ENCODE data around the gene TRIM58.

The TRIM58 gene

GRCh38 chr1:247904122-247904521 lies 47.1 kb downstream of the TRIM58 start:
- Histone ChIP-seq H3K9ac (ENCODE audit: low read length) (no peak overlapping the region), H3K9me3 (ENCODE audit: control insufficient read depth, low read length) (no peaks in the 10 kb centered on the region), H3K4me1 (ENCODE audit: control insufficient read depth, insufficient read depth, low read length) (no peaks in the 10 kb centered on the region), H3K27me3 (ENCODE audit: control insufficient read depth, insufficient read depth, low read length) (no peaks in the 10 kb centered on the region), H3K36me3 (ENCODE audit: control insufficient read depth, insufficient read depth, low read length) (no peaks in the 10 kb centered on the region), H3K4me3 (ENCODE audit: low read length) (no peak overlapping the region)

GRCh38 chr1:247905181-247905580 lies 48.2 kb downstream of the TRIM58 start:
- Histone ChIP-seq H3K36me3 (ENCODE audit: control insufficient read depth, insufficient read depth, low read length) (no peaks in the 10 kb centered on the region), H3K9ac (ENCODE audit: low read length) (no peak overlapping the region), H3K9me3 (ENCODE audit: control insufficient read depth, low read length) (no peaks in the 10 kb centered on the region), H3K27me3 (ENCODE audit: control insufficient read depth, insufficient read depth, low read length) (no peaks in the 10 kb centered on the region), H3K4me1 (ENCODE audit: control insufficient read depth, insufficient read depth, low read length) (no peaks in the 10 kb centered on the region), H3K4me3 (ENCODE audit: low read length) (no peak overlapping the region)

- Histone ChIP-seq H3K4me1 (ENCODE audit: control insufficient read depth, insufficient read depth, low read length) (no peaks in the 10 kb centered on the region), H3K9ac (ENCODE audit: low read length) (no peak overlapping the region), H3K27me3 (ENCODE audit: control insufficient read depth, insufficient read depth, low read length) (no peaks in the 10 kb centered on the region), H3K36me3 (ENCODE audit: control insufficient read depth, insufficient read depth, low read length) (no peaks in the 10 kb centered on the region), H3K4me3 (ENCODE audit: low read length) (no peak overlapping the region), H3K9me3 (ENCODE audit: control insufficient read depth, low read length) (no peaks in the 10 kb centered on the region)
Measured at GRCh38 chr1:247905910-247906503, 49.0 kb downstream of the TRIM58 start.

- no peak overlapping the region for H3K4me3 ChIP-seq (ENCODE audit: low read length)
- no peaks in the 10 kb centered on the region for H3K4me1 ChIP-seq (ENCODE audit: control insufficient read depth, insufficient read depth, low read length)
- no peaks in the 10 kb centered on the region for H3K9me3 ChIP-seq (ENCODE audit: control insufficient read depth, low read length)
- H3K9ac ChIP-seq (ENCODE audit: low read length) = no peak overlapping the region
- no peaks in the 10 kb centered on the region for H3K36me3 ChIP-seq (ENCODE audit: control insufficient read depth, insufficient read depth, low read length)
- H3K27me3 ChIP-seq (ENCODE audit: control insufficient read depth, insufficient read depth, low read length) = no peaks in the 10 kb centered on the region
Measured at GRCh38 chr1:247906504-247907047, 49.6 kb downstream of the TRIM58 start.

- H3K36me3 ChIP-seq (ENCODE audit: control insufficient read depth, insufficient read depth, low read length) = no peaks in the 10 kb centered on the region
Measured at GRCh38 chr1:247908766-247909165, 51.8 kb downstream of the TRIM58 start.

GRCh38 chr1:247913786-247914185 lies 56.8 kb downstream of the TRIM58 start:
- Histone ChIP-seq H3K27me3 (ENCODE audit: control insufficient read depth, insufficient read depth, low read length) (no peaks in the 10 kb centered on the region), H3K9me3 (ENCODE audit: control insufficient read depth, low read length) (no peaks in the 10 kb centered on the region), H3K9ac (ENCODE audit: low read length) (no peak overlapping the region), H3K4me3 (ENCODE audit: low read length) (no peak overlapping the region), H3K36me3 (ENCODE audit: control insufficient read depth, insufficient read depth, low read length) (no peaks in the 10 kb centered on the region), H3K4me1 (ENCODE audit: control insufficient read depth, insufficient read depth, low read length) (no peaks in the 10 kb centered on the region)

More at GRCh38 chr1:247908766-247909165, 51.8 kb downstream of the TRIM58 start:
- H3K27me3 ChIP-seq (ENCODE audit: control insufficient read depth, insufficient read depth, low read length) = no peaks in the 10 kb centered on the region
- no peak overlapping the region for H3K4me3 ChIP-seq (ENCODE audit: low read length)
- H3K4me1 ChIP-seq (ENCODE audit: control insufficient read depth, insufficient read depth, low read length) = no peaks in the 10 kb centered on the region
- no peak overlapping the region for H3K9ac ChIP-seq (ENCODE audit: low read length)
- H3K9me3 ChIP-seq (ENCODE audit: control insufficient read depth, low read length) = no peaks in the 10 kb centered on the region

GRCh38 chr1:247914941-247915662 lies 58.1 kb downstream of the TRIM58 start:
- H3K4me1 ChIP-seq (ENCODE audit: control insufficient read depth, insufficient read depth, low read length) = no peaks in the 10 kb centered on the region
- no peaks in the 10 kb centered on the region for H3K27me3 ChIP-seq (ENCODE audit: control insufficient read depth, insufficient read depth, low read length)
- no peaks in the 10 kb centered on the region for H3K36me3 ChIP-seq (ENCODE audit: control insufficient read depth, insufficient read depth, low read length)
- H3K9ac ChIP-seq (ENCODE audit: low read length) = no peak overlapping the region
- H3K4me3 ChIP-seq (ENCODE audit: low read length) = no peak overlapping the region
- H3K9me3 ChIP-seq (ENCODE audit: control insufficient read depth, low read length) = no peaks in the 10 kb centered on the region

GRCh38 chr1:247919952-247920351 lies 63.0 kb downstream of the TRIM58 start, which contains the start of gene OR2T8:
OR2T8 (plus strand) TSS chr1:247920252; CDS start chr1:247921018, 766 bp downstream.
- no peak within 1 kb of the TSS for H3K4me3 ChIP-seq (ENCODE audit: low read length)

GRCh38 chr1:247923941-247924340 lies 67.0 kb downstream of the TRIM58 start:
- no peaks in the 10 kb centered on the region for H3K4me1 ChIP-seq (ENCODE audit: control insufficient read depth, insufficient read depth, low read length)
- H3K27me3 ChIP-seq (ENCODE audit: control insufficient read depth, insufficient read depth, low read length) = no peaks in the 10 kb centered on the region
- H3K4me3 ChIP-seq (ENCODE audit: low read length) = no peak overlapping the region
- no peak overlapping the region for H3K9ac ChIP-seq (ENCODE audit: low read length)
- H3K36me3 ChIP-seq (ENCODE audit: control insufficient read depth, insufficient read depth, low read length) = no peaks in the 10 kb centered on the region
- no peaks in the 10 kb centered on the region for H3K9me3 ChIP-seq (ENCODE audit: control insufficient read depth, low read length)

More at GRCh38 chr1:247919952-247920351, 63.0 kb downstream of the TRIM58 start, which contains the start of gene OR2T8:
- no peaks in the 10 kb centered on the region for H3K4me1 ChIP-seq (ENCODE audit: control insufficient read depth, insufficient read depth, low read length)
- H3K27me3 ChIP-seq (ENCODE audit: control insufficient read depth, insufficient read depth, low read length) = no peaks in the 10 kb centered on the region
- no peaks in the 10 kb centered on the region for H3K36me3 ChIP-seq (ENCODE audit: control insufficient read depth, insufficient read depth, low read length)
- no peaks in the 10 kb centered on the region for H3K9me3 ChIP-seq (ENCODE audit: control insufficient read depth, low read length)
- no peak within 1 kb of the TSS for H3K9ac ChIP-seq (ENCODE audit: low read length)

GRCh38 chr1:247924868-247925267 lies 67.9 kb downstream of the TRIM58 start, which contains the start of gene OR2AJ1:
OR2AJ1 (plus strand) TSS chr1:247924889; CDS start chr1:247933769, 8,880 bp downstream.
- no peaks in the 10 kb centered on the region for H3K9me3 ChIP-seq (ENCODE audit: control insufficient read depth, low read length)
- no peak within 1 kb of the TSS for H3K9ac ChIP-seq (ENCODE audit: low read length)
- no peak within 1 kb of the TSS for H3K4me3 ChIP-seq (ENCODE audit: low read length)
- no peaks in the 10 kb centered on the region for H3K36me3 ChIP-seq (ENCODE audit: control insufficient read depth, insufficient read depth, low read length)
- H3K4me1 ChIP-seq (ENCODE audit: control insufficient read depth, insufficient read depth, low read length) = no peaks in the 10 kb centered on the region
- no peaks in the 10 kb centered on the region for H3K27me3 ChIP-seq (ENCODE audit: control insufficient read depth, insufficient read depth, low read length)

All from mucosa of stomach (tissue), 1 donor.